NCI-H774 (cell line): Measurements from ENCODE around the gene PXK.

ENCODE experiments used
- DNase-seq: peaks from one replicate; lab custom pipeline; 2025; lab: John Stamatoyannopoulos, UW

The PXK gene

DNA sequence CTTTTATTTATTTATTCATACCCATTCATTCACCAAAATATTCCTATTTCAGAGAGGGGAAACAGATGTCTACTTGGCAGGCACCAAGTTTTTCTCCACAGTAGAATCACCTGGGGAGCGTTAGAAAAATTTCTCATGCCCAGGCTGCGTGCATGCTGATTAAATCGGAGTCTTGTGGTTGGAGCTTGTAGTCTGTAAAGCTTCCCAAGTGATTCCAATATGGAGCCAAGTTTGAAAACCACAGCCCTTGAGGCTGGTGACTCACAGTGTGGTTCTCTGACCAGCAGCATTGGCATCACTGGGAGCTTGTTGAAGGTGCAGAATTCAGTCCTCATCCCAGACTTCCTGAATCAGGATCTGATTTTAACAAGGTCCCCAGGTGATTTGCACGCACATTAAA lies 51.2 kb downstream of the PXK start:
- DNase-seq: no peak

DNA sequence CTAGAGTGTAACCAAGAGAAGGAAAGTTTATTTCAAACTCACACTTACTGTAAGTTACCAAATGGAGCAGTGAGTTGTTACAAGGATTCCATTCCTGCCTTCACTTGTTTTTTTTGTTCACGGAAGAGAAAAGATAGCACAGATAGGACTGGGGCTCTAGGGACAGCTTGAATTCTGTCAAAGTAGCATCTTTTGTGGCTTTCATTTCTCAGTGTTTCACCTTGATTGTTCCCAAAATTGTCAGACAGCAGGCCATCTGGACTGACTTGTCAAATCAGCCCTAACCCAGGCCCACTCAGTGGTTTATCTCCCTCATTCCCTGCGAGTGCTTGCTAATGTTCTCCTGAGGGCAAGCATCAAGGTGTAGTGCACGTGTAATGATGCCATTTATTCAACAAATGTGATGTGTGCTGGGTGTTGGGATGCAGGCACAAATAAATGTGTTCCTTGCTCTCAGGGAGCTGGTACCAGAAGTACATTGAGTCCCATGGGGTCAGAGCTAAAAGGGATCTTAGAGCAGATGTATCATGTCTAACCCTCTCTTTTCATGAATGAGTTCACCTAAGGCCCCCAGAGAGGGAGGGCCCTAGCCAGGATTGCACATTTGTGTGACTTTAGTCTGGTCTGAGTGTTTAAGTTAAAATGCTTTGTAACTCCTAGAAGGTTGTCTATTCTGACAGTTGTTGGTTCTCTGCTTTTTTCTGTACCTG lies 51.8 kb downstream of the PXK start:
- DNase-seq: no peak

DNA sequence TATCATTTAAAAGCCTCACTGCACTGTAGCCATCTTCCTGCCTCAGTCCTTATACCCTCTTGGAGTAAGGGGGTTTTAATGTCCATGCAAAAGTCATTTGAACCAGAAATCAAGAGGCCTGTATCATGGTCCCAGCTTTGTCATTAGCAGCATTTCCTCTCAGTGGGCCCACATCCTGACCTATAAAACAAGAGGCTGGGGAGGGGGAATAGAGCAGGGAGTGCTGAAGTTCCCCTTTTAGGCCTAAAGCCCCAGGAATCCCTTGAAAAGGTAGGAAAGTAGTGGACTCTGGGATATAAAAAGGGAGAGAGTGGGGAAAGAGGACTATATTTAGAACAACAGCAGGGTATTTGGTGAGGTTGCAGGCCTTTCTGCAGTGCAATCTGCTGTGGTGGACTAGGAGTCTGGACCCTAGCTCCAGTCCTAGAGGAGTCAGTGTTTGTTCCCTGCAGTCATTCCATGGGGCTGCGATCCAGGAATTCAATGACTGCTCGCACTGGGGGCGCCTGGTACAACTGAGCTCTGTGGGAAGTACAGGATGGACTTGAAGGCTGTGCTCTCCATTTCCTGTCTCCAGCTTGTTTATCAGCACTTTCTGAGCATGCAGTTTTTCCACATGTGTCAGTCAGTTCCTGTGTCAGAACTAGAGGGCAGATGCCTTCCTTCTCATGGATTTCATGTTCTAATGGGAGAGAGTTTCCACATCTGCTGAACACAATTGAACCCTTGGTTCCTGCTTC lies 54.1 kb downstream of the PXK start:
- no peak for DNase-seq

DNA sequence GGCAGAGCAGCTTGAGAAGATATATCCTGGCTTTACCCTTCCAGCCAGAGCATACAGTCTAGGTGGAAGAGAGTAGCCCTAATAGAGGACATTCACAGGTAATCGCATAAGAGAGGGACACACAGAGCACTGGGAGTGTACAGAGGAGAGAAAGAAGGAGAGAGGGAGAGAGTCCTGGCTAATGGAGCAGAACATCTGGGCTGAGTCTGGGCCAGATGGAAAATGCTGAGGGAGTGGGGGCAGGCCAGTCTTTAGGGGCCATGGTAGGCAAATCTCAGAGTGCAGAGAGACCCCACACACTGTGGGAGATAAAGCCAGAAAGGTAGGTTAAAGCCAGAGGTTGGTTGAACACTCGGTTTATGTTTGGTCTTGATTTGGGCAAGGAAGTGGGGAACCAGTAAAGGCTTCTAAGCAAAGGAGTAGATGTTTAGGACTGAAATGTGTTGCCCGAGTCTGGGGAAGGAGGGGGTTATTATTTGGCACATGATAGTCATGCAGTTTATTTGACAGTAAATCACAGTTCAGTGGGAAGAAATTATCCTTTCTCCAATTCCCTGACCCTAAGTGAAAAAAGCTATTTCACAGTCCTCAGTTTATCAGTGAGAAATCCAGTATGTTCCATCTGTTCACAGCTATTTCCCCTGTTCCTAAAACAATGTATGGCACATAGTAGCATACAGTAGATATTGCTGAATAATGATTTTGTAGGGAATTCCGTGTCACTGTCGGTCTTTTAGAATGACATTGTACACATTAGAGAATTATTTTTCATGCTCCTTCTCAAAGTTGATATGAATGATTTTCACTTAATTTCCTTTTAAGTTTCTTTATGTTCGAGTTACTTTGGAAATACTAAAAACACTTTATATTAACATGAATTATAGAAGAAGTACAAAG lies 55.2 kb downstream of the PXK start:
- DNase-seq: no peak

DNA sequence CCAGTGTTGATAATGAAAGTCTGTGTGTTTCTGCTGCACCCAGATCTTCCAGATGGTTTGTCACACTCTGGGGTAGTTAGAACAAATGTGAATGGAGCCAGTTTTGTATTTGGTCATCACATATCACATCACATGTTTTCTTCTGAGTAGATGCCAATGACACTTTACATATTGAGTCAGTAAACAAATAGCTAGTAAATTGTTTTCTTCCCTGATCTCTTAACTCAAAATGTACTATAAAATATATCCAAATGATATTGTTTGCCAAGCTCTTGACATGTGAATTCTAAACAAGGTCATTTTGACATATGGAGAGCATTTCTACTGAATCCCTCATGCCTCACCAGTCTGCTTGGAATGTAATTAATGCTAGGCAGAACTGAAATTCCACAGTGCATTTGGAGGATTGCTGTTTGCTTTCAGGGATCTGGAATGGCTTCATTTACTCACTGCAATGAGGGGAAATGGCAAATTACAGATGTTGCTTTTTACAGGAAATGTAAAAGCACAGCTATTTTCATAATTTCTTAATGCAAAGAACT lies 55.9 kb downstream of the PXK start:
- DNase-seq: no peak

DNA sequence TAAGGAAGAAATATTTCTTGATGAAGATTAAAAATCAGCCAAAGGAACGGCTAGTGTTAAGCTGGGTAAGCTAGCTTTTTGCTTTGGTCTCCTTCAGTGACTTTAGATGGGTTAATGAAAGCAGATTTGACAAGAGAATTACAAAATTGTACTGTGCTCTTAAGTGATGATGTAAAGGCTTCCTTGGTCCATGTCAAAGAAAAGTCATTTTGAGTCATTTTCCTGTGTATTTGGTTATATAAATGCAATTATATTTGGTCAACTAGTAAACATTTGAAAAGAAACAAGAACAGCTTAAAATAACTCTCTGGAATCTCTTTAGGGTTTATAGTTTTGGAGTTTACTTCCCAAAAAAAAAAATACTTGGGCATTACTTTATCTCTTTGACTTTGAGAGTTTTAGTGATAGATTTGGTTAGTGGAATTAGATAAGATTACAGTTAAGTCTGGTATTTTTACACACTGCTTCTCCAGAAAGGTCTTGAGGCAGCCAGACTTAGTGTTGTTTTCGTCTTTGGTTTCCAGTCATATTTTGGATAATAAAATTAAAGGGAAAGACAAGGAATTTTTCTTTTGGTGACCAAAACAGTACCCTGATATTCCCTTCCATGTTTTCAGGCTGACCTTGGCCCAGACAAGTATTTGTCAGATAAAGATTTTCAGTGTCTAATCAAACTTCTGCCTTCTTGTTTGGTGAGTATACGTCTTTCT lies 58.6 kb downstream of the PXK start:
- no peak for DNase-seq

DNA sequence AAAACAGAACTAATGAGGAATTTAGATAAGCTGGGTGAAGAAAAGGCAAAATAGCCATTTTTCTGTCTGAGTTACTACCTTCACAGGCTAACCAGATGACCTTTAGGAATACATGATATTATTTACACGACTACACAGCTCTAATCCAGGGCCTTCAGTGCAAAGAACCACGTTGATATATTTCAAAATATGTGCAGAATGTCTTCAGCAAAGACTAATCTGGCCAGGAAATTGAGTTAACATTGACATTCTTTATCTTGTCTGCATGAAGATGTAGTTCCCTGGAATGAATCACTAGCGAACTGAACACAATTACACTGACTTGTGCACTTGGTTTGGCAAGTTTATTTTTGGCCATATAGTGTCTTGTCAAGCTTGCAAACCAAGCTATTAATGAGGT lies 59.5 kb downstream of the PXK start:
- DNase-seq: no peak

DNA sequence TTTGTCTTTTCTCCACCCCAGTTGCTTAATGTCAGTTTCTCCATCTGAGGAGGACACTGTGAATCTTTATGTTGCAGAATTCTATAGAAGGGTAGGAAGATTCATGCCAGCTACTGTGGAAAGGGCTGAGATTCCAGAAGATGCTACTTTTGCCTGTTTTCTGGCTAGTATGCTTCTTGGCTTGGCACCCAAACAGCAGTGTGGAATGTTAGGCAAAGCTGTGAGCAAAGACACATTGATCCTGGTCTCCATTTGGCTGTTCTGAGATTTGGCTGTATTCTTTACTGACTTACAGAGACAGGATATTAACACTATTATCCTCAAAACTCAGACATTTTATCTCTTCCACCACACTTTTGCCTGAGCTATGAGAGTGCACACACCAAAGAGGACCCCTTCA lies 61.6 kb downstream of the PXK start:
- no peak for DNase-seq

DNA sequence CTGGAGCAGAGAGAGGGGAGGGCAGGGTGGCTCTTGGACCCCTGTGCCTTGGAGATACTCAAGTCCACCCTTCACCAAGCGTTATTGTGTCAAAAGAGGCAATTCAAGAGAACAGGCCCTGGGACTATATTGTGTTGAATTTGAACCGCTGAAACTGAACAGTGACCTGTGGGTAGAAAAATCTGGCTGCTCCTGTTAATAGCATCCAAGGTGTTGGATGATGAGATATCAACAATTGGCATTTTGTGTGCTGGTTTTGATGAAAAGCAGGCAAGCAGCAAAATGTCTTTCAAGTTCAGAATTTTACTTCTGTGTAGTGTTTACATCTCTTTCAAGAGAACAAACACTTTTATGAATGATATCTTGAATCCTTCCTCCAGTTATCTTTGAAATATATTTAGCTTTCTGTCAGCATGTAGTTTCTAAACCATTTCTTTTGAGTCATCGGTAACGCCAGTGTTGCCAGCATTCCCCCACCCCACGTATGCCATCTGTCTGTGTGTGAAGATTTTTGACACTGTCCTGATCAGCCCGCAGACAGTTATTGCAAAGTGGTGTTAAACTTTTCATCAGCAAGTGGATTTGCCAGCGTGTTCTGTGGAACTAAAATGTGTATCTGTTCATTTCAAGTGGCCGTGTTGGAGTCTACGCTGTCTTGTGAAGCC lies 66.1 kb downstream of the PXK start:
- no peak for DNase-seq

DNA sequence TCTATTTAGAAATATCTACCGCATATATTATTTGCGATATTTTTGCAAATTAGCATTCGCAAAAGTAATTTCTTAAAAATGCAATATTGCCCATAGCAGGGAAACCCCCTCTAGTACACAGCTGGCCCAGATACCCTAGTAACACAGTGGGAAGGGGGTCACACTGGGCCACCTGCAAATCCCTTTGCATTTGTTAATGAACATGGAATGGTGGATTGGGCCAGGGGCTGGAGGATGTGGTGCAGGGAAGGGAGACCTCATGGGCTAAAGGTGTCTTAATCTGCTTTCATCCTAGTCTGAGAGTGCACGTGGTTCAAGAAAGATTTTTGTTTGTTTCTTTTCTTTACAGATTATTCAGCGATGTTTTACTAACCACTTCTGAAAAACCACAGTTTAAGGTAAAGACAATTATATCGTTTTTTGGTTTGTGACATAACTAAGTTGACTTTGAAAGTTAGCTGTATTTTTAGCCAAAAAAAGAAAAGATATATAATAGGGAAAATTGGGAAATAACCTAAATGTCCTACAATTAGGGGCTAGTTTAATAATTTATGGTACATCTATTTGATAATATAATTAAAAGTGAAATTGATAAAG lies 70.9 kb downstream of the PXK start:
- DNase-seq: no peak

DNA sequence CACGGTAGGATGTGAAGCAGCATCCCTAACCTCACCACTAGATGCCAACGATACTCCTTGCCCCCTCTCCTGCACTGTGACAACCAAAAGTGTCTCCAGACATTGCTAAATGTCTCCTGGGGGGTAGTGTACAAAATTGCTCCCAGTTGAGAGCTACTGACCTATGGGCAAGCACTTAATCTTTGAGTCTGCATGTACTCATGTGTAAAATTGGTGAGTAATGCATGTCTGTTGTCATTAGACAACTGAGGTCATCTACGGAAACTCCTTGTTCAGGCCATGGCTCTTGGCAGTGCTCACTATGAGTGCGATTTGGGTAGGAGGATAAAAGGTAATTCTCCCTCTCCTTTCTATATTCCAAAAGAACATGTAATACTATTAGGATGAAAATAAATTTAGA lies 71.7 kb downstream of the PXK start:
- DNase-seq: no peak

DNA sequence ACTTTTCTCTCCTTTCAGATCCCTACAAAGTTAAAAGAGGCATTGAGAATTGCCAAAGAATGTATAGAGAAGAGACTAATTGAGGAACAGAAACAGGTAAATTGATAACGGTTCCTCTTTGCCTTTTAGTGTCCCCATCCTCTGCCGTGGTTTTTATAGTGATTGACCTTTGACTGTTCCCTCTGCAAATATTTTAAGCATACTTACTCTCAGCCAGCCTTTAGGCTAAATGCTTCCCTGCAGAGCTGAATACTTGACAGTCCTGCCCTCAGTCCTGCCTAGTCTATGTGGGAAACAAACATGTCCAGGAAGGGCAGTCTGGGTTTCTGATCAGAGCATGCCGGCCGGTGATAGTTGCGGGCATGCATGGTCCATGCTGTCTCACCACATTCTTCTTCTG lies 76.2 kb downstream of the PXK start:
- DNase-seq: no peak

DNA sequence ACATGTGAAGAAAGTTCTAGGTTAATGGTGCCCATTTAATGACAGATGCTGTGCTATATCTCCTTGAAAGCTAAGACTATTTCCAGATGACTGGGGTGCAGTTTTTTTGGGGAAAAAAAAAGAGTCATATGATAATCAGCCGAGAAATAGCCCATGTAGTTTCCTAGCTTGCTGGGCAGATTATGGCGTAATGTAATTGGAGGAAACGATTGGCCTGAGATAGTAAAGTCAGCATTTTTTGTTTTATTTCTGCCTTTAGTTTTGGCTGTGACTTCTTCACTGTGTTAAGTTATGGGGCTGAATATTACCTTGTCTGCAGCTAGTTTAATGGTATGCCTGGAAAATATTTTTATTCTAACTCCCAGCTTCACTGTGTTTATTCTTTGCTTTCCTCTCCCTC lies 77.0 kb downstream of the PXK start:
- no peak for DNase-seq

DNA sequence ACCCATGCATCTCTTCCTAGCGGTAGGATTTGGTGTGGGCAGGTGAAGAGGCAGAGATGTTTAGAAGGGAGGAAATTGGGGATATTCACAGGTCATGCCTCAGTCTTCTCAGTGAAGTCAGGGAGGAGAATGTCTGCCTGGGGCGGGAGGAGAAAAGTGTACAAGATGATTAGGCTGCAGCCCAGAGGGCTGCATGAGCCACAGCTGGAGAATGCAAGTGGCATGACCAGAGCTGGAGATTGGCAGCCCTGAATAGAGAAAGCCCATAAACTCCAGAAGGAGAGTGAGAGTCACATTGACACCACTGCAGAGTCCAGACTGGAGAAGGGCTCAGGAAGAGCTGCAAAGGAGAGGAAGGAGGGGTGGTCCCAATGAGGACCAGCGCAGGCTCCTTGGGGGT lies 78.3 kb downstream of the PXK start:
- no peak for DNase-seq

DNA sequence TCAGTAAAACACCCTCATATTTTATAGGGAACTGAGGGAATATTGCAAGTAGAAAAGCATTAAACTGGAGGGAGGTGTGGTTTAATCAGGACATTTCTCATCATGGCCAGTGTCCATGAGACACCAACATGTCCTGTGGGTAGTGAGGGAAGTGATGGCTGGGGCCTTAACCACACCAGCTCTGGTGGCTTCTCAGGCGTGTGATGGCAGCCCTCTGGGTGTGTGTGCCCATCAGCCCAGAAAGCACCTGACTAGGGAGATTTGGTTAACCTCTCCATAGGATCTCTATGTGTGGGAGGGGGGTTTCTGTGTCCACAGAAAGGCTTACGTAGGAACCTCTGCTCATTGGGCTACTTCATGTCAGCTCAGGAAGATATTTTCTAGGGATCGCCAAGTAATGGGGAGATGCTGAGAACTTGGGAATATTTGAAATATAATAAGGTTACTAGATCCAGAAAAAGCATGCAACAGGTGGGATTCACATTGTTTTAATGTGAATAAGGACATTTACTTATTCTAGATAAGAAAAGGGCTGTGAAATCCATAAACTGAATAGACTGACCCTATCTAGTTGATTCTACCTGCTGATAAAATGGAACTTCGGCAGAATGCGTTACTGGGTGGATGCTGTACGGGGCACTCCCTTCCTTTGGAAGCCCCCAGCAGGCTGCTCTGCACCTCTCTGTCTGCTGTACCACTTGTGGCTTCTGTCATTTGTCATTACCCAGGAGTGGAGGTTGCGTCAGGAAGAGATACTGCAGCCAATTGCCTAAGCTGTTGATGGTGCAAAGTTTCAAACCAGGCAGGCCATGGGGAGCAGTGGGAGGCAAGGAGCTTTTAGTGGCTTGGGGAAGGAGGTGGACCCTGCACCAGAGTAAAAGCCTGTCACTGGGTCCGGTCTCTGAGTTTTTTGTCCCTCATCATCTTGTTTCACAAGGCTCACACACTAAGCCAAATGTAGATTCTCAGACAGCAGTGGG lies 79.4 kb downstream of the PXK start:
- DNase-seq: no peak

DNA sequence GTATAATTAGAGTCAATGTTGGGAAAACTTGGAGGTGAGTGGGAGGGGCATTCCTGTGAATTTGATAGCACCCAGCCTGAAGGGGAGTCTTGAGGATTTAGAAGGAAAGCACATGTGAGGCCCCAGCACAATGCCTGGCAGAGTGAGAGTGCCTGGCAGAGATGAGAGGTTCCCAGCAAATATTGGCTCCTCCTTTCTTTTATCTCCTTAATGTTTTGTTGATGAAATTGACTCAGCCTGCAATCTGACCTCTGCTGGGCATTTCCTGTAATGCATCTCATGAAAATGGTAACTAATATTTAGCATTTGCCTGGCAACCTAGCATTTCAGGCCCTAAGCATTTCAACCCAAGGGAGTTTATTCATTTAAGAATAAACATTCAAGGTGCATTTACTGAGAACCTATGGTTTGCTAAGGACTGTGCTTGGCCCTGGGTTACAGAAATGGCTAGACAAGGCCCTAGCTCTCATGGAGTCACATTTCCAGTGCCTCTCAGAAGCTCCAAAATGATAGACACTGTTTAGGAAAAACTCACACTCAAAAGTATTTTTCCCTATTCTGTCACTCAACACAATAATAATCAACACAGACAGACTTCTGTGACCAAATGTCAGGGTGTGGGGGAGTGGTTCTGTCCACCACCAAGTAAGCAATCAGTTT lies 82.0 kb downstream of the PXK start:
- peak; percentile 0 for DNase-seq

DNA sequence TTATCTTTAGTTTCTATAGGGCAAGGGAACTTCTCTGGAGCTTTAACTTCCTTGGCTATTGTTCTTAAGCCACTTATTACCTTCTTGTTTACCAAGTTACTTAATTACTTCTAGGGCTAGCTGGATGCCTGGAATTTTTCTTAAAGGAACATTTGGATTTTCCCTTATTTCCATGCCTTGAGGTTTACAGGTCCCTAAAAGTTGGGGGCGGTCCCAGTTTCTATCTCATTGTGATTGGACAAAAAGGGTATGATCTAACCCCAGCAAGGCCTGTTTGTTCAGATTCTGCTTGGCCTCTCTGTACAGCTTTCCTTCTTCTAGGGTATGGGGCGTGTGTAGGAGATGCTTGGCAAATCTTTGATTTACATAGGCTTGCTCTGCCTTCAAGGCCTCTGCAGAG lies 83.5 kb downstream of the PXK start:
- no peak for DNase-seq

DNA sequence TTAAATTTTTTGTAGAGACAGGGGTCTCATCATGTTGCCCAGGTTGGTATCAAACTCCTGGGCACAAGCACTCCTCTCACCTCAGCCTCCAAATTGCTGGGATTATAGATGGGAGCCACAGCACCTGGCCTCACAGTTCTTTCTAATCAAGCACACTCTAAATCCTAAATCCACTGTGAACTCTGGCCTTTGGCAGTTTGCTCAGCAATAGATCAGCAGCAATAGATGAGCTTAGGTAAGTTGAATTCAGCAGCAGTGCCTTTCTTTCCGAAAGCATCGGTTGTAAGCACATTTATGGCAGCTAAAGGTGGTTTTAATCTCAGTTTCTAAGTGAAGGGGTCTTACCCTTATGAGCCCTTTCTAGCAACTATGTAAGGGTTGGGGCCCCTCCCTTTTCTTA lies 84.4 kb downstream of the PXK start:
- DNase-seq: no peak

DNA sequence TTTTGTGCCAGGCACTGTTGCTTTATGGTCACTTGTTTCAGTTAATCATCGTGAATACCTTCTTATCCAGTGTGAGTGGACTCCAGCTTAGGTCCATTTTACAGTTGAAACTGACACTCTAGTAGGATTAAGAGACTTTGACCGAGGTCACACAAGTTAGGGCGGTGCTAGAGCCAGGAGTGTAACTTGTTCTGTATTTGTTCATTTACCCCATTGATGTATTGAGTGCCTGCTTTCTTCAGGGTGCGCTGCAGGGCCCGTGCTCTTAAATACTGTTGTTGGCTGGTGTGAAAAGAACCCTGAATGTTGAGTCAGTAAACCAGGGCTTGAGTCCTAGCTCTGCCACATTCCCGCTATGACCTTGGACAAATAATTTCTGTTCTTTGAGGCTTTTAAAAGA lies 85.5 kb downstream of the PXK start:
- no peak for DNase-seq
